Measurements from ENCODE around the gene CRIM1. TPM values are rescaled to one million over a fixed set of nuclear protein-coding genes. Genes with fewer than 3 reads are reported as not detected.

Gene CRIM1
- polyA plus RNA-seq, 3 donors from 2014 or later, result 1.9 to 3.3 (median 3.0) TPM

- no peaks in the 10 kb centered on the region for H3K9me3 Mint-ChIP-seq
- H3K4me3 Mint-ChIP-seq, result no peak overlapping the region
- peaks cover 0 to 9% (median 7%) of the 10 kb centered on the region in 3 donors for H3K36me3 Mint-ChIP-seq
- no peaks in the 10 kb centered on the region for H3K4me1 Mint-ChIP-seq
- H3K27ac Mint-ChIP-seq, result no peak overlapping the region
- H3K27me3 Mint-ChIP-seq (ENCODE audit: low read depth in 3 of 3), result peaks cover 0 to 3% (median 0%) of the 10 kb centered on the region in 3 donors
- no peak for DNase-seq
These were observed 136.8 kb downstream of the CRIM1 start for GRCh38 chr2:36492216-36492945.

- H3K4me3 Mint-ChIP-seq, result no peak overlapping the region
- H3K4me1 Mint-ChIP-seq, result no peaks in the 10 kb centered on the region
- no peak for DNase-seq
- H3K27me3 Mint-ChIP-seq (ENCODE audit: low read depth in 3 of 3), result peaks cover 0 to 3% (median 0%) of the 10 kb centered on the region in 3 donors
- H3K27ac Mint-ChIP-seq, result no peak overlapping the region
- H3K36me3 Mint-ChIP-seq, result peaks cover 0 to 9% (median 7%) of the 10 kb centered on the region in 3 donors
- H3K9me3 Mint-ChIP-seq, result no peaks in the 10 kb centered on the region
These were observed 137.7 kb downstream of the CRIM1 start for GRCh38 chr2:36493306-36493705.

- Mint-ChIP-seq H3K4me1 (no peaks in the 10 kb centered on the region), H3K27ac (peak overlapping the region in 1 of 6 donors; percentile 56), H3K9me3 (no peaks in the 10 kb centered on the region), H3K27me3 (ENCODE audit: low read depth in 3 of 3) (no peaks in the 10 kb centered on the region), H3K36me3 (peaks cover 12 to 17% (median 13%) of the 10 kb centered on the region in 3 donors), H3K4me3 (no peak overlapping the region)
- no peak for DNase-seq
These were observed 142.1 kb downstream of the CRIM1 start for GRCh38 chr2:36497570-36498163.

- no peak for DNase-seq
- Mint-ChIP-seq H3K27ac (no peak overlapping the region), H3K9me3 (no peaks in the 10 kb centered on the region), H3K27me3 (ENCODE audit: low read depth in 3 of 3) (peaks cover 0 to 2% (median 0%) of the 10 kb centered on the region in 3 donors), H3K4me3 (no peak overlapping the region), H3K4me1 (no peaks in the 10 kb centered on the region), H3K36me3 (peaks cover 13 to 17% (median 15%) of the 10 kb centered on the region in 3 donors)
These were observed 143.7 kb downstream of the CRIM1 start for GRCh38 chr2:36499128-36499820.

GRCh38 chr2:36500072-36500471 is 144.5 kb downstream of the CRIM1 start:
- Mint-ChIP-seq H3K27ac (no peak overlapping the region), H3K36me3 (peaks cover 11 to 15% (median 13%) of the 10 kb centered on the region in 3 donors), H3K4me1 (no peaks in the 10 kb centered on the region), H3K27me3 (ENCODE audit: low read depth in 3 of 3) (peaks cover 0 to 2% (median 0%) of the 10 kb centered on the region in 3 donors), H3K4me3 (no peak overlapping the region), H3K9me3 (no peaks in the 10 kb centered on the region)
- no peak for DNase-seq

- no peaks in the 10 kb centered on the region for H3K4me1 Mint-ChIP-seq
- peaks cover 0 to 2% (median 0%) of the 10 kb centered on the region in 3 donors for H3K27me3 Mint-ChIP-seq (ENCODE audit: low read depth in 3 of 3)
These were observed 146.5 kb downstream of the CRIM1 start for GRCh38 chr2:36502081-36502480.

GRCh38 chr2:36507408-36507812 is 151.8 kb downstream of the CRIM1 start:
- peaks cover 3 to 10% (median 6%) of the 10 kb centered on the region in 3 donors for H3K36me3 Mint-ChIP-seq
- H3K27ac Mint-ChIP-seq, result no peak overlapping the region
- peak; percentile 9 to 16 (median 14) for DNase-seq
- peaks cover 0 to 2% (median 2%) of the 10 kb centered on the region in 3 donors for H3K27me3 Mint-ChIP-seq (ENCODE audit: low read depth in 3 of 3)
- H3K9me3 Mint-ChIP-seq, result no peaks in the 10 kb centered on the region
- H3K4me1 Mint-ChIP-seq, result no peaks in the 10 kb centered on the region
- H3K4me3 Mint-ChIP-seq, result no peak overlapping the region

More at GRCh38 chr2:36502081-36502480, 146.5 kb downstream of the CRIM1 start:
- no peak for DNase-seq
- Mint-ChIP-seq H3K4me3 (no peak overlapping the region), H3K27ac (no peak overlapping the region), H3K9me3 (no peaks in the 10 kb centered on the region), H3K36me3 (peaks cover 11 to 15% (median 13%) of the 10 kb centered on the region in 3 donors)

GRCh38 chr2:36509075-36509474 is 153.5 kb downstream of the CRIM1 start:
- no peaks in the 10 kb centered on the region for H3K4me1 Mint-ChIP-seq
- no peak for DNase-seq
- H3K27me3 Mint-ChIP-seq (ENCODE audit: low read depth in 3 of 3), result peaks cover 0 to 2% (median 2%) of the 10 kb centered on the region in 3 donors
- H3K9me3 Mint-ChIP-seq, result no peaks in the 10 kb centered on the region
- H3K4me3 Mint-ChIP-seq, result no peak overlapping the region
- H3K27ac Mint-ChIP-seq, result no peak overlapping the region
- H3K36me3 Mint-ChIP-seq, result peaks cover 6 to 26% (median 11%) of the 10 kb centered on the region in 3 donors

- Mint-ChIP-seq H3K36me3 (peaks cover 15 to 51% (median 28%) of the 10 kb centered on the region in 3 donors), H3K9me3 (no peaks in the 10 kb centered on the region), H3K4me3 (no peak overlapping the region), H3K27me3 (ENCODE audit: low read depth in 3 of 3) (peaks cover 0 to 2% (median 2%) of the 10 kb centered on the region in 3 donors), H3K27ac (no peak overlapping the region), H3K4me1 (no peaks in the 10 kb centered on the region)
- DNase-seq, result no peak
These were observed 156.5 kb downstream of the CRIM1 start for GRCh38 chr2:36511858-36512603.

- Mint-ChIP-seq H3K4me1 (no peaks in the 10 kb centered on the region), H3K27ac (no peak overlapping the region)
These were observed 157.1 kb downstream of the CRIM1 start for GRCh38 chr2:36512705-36513104.

GRCh38 chr2:36513661-36514060 is 158.1 kb downstream of the CRIM1 start:
- no peaks in the 10 kb centered on the region for H3K9me3 Mint-ChIP-seq
- DNase-seq, result no peak

More at GRCh38 chr2:36512705-36513104, 157.1 kb downstream of the CRIM1 start:
- no peaks in the 10 kb centered on the region for H3K9me3 Mint-ChIP-seq
- no peak overlapping the region for H3K4me3 Mint-ChIP-seq
- H3K27me3 Mint-ChIP-seq (ENCODE audit: low read depth in 3 of 3), result peaks cover 0 to 2% (median 2%) of the 10 kb centered on the region in 3 donors
- no peak for DNase-seq
- peaks cover 15 to 54% (median 32%) of the 10 kb centered on the region in 3 donors for H3K36me3 Mint-ChIP-seq

GRCh38 chr2:36515538-36515937 is 160.0 kb downstream of the CRIM1 start:
- Mint-ChIP-seq H3K9me3 (no peaks in the 10 kb centered on the region), H3K36me3 (peaks cover 20 to 71% (median 32%) of the 10 kb centered on the region in 3 donors), H3K4me3 (no peak overlapping the region), H3K27me3 (ENCODE audit: low read depth in 3 of 3) (peaks cover 0 to 2% (median 0%) of the 10 kb centered on the region in 3 donors), H3K27ac (no peak overlapping the region), H3K4me1 (no peaks in the 10 kb centered on the region)
- DNase-seq, result no peak

More at GRCh38 chr2:36513661-36514060, 158.1 kb downstream of the CRIM1 start:
- Mint-ChIP-seq H3K4me3 (no peak overlapping the region), H3K27ac (no peak overlapping the region), H3K4me1 (no peaks in the 10 kb centered on the region), H3K36me3 (peaks cover 15 to 54% (median 32%) of the 10 kb centered on the region in 3 donors), H3K27me3 (ENCODE audit: low read depth in 3 of 3) (peaks cover 0 to 2% (median 2%) of the 10 kb centered on the region in 3 donors)

- Mint-ChIP-seq H3K36me3 (peaks cover 20 to 78% (median 30%) of the 10 kb centered on the region in 3 donors), H3K27ac (no peak overlapping the region), H3K4me3 (no peak overlapping the region), H3K9me3 (no peaks in the 10 kb centered on the region), H3K27me3 (ENCODE audit: low read depth in 3 of 3) (peaks cover 0 to 2% (median 0%) of the 10 kb centered on the region in 3 donors), H3K4me1 (no peaks in the 10 kb centered on the region)
- DNase-seq, result no peak
These were observed 160.7 kb downstream of the CRIM1 start for GRCh38 chr2:36516136-36516870.

Measured in immature natural killer cell (primary cell).